GM23338 (cell line): ENCODE measurements around the gene OR5AK2.
"Not testable (repeated sequence)": the region's sequence is repeated elsewhere in the genome, so short reads cannot be mapped to it uniquely, and the experiment has no call there.

Experiments
- EZH2 ChIP-seq: fragments of 200-600 bp; sonication (generic); IDR thresholded peaks from one replicate; pipeline ENCODE4 v1.8.0; 2017; ENCODE audit warnings: antibody characterized with exemption, mild to moderate bottlenecking, low read depth; ENCODE audit not compliant: unreplicated experiment
- POLR2AphosphoS5 ChIP-seq: IDR thresholded peaks from 2 replicates; pipeline ENCODE4 v1.6.1; 2016; ENCODE audit warnings: antibody characterized with exemption, low read depth
- REST ChIP-seq: IDR thresholded peaks from one replicate; pipeline ENCODE4 v1.6.1; 2018; ENCODE audit warnings: antibody characterized with exemption; ENCODE audit not compliant: unreplicated experiment
- STAT1 ChIP-seq: IDR thresholded peaks from one replicate; pipeline ENCODE4 v1.6.1; 2016; ENCODE audit warnings: antibody characterized with exemption; ENCODE audit not compliant: unreplicated experiment
- TF ChIP-seq, protein P1 (sequence below), 2 experiments: fragments of 200-600 bp in 1 of 2; sonication (generic) in 1 of 2; conservative IDR thresholded peaks; 2 replicates each; pipeline versions ENCODE4 v1.5.1 to v1.6.1; 2016 to 2017; ENCODE audit warnings: antibody characterized with exemption in 2 of 2, low read depth in 2 of 2, mild to moderate bottlenecking in 2 of 2, moderate library complexity in 1 of 2

DNA sequence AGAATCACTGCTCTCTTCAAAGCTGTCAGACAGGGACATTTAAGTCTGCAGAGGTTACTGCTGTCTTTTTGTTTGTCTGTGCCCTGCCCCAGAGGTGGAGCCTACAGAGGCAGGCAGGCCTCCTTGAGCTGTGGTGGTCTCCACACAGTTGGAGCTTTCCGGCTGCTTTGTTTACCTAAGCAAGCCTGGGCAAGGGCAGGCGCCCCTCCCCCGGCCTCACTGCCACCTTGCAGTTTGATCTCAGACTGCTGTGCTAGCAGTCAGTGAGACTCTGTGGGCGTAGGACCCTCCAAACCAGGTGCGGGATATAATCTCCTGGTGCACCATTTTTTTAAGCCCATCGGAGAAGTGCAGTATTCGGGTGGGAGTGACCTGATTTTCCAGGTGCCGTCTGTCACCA, 43.2 kb upstream of the OR5AK2 start:
- TF ChIP-seq REST, POLR2AphosphoS5, STAT1, EZH2: not testable (repeated sequence)
- TF ChIP-seq, protein P1, sequence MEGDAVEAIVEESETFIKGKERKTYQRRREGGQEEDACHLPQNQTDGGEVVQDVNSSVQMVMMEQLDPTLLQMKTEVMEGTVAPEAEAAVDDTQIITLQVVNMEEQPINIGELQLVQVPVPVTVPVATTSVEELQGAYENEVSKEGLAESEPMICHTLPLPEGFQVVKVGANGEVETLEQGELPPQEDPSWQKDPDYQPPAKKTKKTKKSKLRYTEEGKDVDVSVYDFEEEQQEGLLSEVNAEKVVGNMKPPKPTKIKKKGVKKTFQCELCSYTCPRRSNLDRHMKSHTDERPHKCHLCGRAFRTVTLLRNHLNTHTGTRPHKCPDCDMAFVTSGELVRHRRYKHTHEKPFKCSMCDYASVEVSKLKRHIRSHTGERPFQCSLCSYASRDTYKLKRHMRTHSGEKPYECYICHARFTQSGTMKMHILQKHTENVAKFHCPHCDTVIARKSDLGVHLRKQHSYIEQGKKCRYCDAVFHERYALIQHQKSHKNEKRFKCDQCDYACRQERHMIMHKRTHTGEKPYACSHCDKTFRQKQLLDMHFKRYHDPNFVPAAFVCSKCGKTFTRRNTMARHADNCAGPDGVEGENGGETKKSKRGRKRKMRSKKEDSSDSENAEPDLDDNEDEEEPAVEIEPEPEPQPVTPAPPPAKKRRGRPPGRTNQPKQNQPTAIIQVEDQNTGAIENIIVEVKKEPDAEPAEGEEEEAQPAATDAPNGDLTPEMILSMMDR (conservative IDR thresholded peaks at IDR 0.05; ENCODE audit: low read depth in 2 of 2) = not testable (repeated sequence)
